Stimulated activated CD8-positive, alpha-beta memory T cell treated with anti-CD3 and anti-CD28 coated beads, Interleukin-7, amount 100 ng/mL, for 48 hours (primary cell): ENCODE measurements around the gene ENGASE.

Experiments used
- DNase-seq, 2 donors: peaks; one replicate each; pipeline ENCODE4 v3.0.0-alpha.2; 2020; ENCODE audit warnings: low read depth in 1 of 2; ENCODE audit errors: extremely low read depth in 1 of 2

Gene ENGASE

GRCh38 chr17:79091226-79091670 is 16.6 kb downstream of the ENGASE start:
- DNase-seq = no peak

- DNase-seq = no peak
These were observed 17.9 kb downstream of the ENGASE start for GRCh38 chr17:79092567-79092966.

DNA sequence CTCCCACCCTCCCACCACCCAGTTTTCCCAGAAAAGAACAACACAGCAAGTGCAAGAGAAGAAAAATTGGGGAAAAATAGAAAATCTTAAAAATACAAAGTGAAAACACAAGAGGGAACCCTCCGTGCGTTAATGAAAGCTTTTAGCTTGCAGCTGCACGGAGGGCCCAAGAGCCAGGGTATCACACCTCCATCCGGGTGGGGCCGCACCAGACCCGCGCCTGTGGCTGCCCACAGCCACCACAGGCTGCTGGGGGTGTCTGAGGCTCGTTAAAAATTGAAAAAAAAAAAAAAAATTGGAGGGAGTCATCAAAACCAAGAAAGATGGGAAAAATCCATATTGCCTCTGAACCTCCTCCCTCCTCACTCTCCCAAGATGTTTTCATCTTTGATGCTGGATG is 18.6 kb downstream of the ENGASE start:
- DNase-seq = no peak

DNA sequence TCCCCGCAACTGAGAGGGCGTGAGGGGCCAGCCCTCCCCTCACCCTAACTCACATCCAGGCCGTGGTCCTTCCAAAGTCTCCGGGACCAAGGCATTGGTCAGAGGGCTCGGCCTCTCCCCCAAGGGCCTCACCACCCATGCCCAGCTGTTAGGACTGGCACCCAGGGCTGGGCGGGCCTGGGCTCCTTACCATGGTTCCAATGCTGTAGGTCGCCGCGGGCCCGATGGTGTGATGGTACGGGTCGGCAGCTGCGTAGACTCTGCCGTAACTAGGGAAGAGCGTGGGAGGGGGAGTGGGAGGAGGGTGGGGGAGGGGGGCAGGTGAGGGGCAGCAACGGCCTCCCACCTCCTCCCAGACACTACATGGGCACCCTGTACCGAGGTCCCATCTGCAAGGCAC is 19.6 kb downstream of the ENGASE start:
- DNase-seq = no peak

- DNase-seq = no peak
These were observed 20.9 kb downstream of the ENGASE start for GRCh38 chr17:79095345-79096055.

DNA sequence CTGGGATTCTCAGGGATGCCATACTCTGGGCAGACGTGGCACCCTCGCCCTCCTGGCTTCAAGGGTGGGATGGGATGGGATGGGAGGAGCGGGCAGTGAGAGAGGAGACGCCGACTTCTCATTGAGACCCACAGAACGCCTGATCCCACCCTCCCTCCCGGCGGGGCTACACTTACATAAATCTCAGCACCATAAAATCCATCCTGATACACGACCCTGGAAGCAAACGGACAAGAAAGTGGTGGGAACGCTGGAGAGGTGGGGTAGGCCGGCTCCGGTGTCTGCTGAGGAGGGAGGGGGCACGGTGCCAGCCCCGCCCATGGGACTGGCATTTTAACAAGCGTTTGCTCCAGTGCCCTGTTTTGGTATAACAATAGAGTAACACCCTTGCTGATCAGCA is 21.9 kb downstream of the ENGASE start:
- no peak for DNase-seq

- DNase-seq = no peak
These were observed 22.8 kb downstream of the ENGASE start for GRCh38 chr17:79097226-79098055.

DNA sequence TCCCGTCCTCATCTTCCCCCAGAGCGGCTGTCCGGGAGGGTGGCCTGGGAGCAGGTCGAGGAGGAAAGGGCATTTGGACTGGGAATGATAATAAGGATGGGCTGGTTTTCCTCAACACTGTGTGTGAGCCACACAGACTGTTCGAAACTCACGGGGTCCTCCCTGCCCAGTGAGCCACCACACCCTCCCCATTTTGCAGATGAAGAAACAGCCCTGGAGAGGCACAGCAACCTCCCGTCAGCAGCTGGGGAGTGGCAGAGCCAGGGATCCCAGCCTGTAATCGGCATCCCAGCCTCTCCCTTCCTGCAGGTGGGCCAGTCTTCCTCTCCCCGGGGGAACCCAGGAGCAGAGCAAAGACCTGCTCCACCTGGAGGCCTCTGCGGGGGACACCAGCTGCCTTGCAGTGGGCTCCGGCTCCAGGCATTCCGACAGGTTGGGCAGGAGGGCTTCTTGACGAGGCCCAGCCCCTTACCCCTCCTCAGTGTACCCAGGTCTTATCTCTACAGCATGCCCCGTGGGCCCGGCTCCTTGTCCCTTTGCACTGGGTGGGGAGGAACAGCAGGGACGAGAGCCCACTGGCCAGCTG is 23.8 kb downstream of the ENGASE start:
- DNase-seq = no peak

DNA sequence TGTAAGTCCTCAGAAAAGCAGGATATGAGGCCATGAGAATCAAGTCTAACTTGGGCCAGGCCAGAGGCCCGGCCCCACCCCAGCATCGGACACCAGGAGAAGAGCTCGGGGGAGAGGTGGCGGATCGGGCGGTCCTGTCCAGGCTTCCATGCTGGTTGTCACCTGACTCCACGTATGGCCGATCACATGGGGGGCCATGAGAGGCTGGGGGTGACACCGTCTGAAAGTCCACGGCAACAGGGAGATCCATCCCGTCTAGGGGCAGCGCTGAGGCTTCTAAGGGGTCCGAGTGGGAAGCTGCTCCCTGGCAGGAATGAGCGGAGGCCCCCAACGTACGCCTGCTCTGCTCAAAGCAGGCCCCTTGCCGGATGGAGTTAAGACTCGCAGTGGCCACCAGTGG is 25.8 kb downstream of the ENGASE start:
- no peak for DNase-seq

DNA sequence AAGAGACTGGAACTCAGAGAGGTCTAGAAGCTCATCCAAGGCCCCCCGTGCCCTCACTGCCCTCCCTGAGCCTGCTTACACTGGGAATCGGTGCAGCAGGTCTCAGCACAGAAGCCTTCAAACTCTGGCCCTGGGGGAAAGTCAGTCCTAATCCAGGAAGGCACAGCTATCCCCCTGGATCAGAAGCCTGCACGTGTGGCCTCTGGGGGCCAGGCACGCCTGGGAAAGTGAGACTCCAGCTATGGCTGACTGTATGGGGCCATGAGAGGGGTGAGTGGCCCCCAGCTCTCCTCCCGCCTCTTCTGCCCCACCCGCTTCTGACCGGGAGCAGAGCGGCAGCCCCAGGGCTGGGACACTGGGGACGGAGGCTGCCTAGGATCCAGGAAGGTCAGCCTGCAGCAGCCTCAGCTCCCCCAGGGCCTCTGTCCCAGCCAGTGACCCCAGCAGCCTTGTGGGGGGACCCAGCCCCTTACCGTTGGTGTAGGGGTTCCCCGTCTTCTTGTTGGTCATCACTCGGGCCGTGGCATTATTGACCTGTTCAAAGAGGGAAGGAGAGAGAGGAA is 26.6 kb downstream of the ENGASE start:
- DNase-seq = no peak

- no peak for DNase-seq
These were observed 27.6 kb downstream of the ENGASE start for GRCh38 chr17:79102214-79102613.

DNA sequence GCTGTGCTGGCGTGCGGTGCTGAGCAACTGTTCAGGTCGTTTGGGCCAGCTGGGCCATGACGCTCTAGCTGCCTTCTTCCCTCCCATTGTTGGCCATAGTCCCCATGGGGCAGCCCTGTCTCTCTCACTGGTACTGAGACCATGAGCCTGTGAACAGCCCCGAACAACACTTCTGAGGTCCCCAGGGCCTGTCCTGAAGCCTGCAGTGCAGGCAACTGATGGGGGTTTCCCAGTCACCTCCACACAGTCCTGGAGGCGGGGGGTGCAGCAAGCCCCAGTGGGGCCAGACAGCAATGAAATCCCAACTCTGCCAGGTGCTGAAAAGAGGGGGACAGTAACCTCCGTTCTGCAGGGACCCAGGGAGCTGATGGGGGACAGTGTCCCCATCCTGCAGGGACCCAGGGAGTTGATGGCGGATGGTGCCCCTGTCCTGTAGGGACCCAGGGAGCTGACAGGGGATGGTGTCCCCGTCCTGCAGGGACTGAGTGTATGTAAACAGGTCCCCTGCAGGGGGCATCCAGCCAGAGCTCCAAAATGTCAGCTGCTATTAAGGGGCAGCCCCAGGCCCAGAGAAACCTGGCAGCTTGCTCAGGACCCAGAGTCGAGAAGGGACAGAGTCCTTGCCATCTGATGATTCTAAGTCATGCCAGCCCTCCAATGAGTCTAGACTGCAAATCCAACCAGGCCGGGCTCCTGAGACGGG is 30.4 kb downstream of the ENGASE start:
- no peak for DNase-seq

DNA sequence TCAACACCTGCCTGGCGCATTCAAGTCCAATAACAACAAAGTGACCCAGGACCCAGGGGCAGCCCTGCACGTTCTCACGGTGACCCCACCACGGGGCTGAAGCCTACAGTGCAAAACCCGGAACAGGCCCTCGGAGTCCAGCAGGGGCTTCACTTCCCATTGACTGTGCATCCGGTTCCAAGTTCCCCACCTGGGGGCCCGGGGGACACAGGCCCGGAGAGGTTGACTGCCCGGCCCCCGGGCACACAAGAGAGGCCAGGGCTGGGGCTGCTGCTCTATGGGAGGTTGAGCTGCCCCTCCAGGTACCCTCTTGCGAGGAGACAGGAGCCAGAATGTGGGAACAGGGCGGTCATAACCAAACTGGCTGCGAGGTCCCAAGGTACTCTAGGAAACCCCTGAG is 31.3 kb downstream of the ENGASE start:
- no peak for DNase-seq

GRCh38 chr17:79106958-79107357 is 32.3 kb downstream of the ENGASE start:
- no peak for DNase-seq

- no peak for DNase-seq
These were observed 33.0 kb downstream of the ENGASE start for GRCh38 chr17:79107499-79108231.

DNA sequence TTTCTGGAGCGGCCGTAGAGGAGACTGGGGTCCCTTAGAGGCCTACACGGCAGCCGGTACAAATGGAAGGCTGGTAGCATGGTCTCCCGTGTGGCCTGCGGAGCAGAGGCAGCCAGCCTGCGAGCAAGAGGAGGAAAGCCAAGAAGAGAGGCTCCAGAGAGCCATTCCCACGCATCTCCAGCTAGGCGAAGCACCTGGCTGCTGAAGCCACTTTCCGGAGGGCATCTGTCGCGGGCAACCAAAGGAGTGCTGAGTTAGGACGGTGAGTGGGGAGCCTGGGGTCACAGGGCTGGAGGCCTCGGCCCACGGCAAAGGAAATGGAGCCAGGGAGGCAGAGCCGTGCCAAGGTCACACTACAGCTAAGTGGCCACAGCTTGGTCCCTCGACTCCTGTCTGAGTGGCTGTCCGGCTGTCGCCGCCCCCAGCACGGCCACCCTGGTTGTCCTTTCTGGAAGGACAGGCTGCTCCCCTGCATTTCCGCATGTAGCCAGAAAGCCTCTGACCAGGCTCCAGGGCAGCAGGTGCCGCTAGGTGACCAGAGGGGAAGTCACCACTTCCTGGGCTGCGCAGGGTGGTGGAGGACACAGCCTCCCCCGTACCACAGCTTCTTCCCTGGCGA is 33.7 kb downstream of the ENGASE start:
- DNase-seq = no peak

GRCh38 chr17:79108870-79109269 is 34.2 kb downstream of the ENGASE start:
- DNase-seq = no peak

- no peak for DNase-seq
These were observed 35.0 kb downstream of the ENGASE start for GRCh38 chr17:79109584-79109983.

DNA sequence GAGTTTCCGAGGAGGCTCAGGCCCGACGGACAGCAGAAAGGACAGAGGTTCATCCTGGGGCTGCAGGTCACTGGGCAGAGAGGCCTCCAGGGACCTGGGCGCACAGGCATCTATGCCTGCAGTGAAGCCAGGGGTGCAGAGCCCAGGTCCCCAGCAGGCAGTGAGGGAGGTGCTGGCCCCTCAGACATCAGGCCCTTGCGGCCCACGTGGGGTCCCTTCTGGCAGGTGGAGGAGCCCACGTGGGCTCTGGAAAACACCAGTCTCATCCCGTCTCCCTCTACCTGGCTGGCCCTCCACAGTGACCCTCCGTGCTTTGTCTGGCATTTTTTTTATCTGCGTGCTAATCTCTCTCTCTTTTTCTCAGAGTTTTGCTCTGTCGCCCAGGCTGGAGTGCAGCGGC is 36.5 kb downstream of the ENGASE start:
- DNase-seq = no peak

- DNase-seq = no peak
These were observed 37.8 kb downstream of the ENGASE start for GRCh38 chr17:79112471-79112870.
